Cardiac septum (tissue), 1 donor: ENCODE data around the gene NCBP3. TPM values are rescaled to one million over a fixed set of nuclear protein-coding genes. Genes with fewer than 3 reads are reported as not detected.
"Not testable (repeated sequence)": the region's sequence is repeated elsewhere in the genome, so short reads cannot be mapped to it uniquely, and the experiment has no call there.

Source experiments
- DNase-seq: peaks from one replicate; pipeline ENCODE4 v3.0.0-alpha.2; 2020; ENCODE audit warnings: low spot score
- intact Hi-C: fragments of 100-400 bp; cut with DNase I; formaldehyde crosslinking; loops from one replicate; pipeline ENCODE4 v1.14.0; 2022
- total RNA-seq: library from RNA; stranded (reverse); fragmentation: NEBNext Ultra II Directional; extraction: Animal tissue kit (Norgen Biotek cat#: 25700); gene quantifications from one replicate; pipeline ENCODE4 v1.2.1, GENCODE V29; 2021
- donor health status: DM: no; HTN: no; CAD: no.

Gene NCBP3
- total RNA-seq, 1 donor from 2014 or later: 32.8 TPM

DNA sequence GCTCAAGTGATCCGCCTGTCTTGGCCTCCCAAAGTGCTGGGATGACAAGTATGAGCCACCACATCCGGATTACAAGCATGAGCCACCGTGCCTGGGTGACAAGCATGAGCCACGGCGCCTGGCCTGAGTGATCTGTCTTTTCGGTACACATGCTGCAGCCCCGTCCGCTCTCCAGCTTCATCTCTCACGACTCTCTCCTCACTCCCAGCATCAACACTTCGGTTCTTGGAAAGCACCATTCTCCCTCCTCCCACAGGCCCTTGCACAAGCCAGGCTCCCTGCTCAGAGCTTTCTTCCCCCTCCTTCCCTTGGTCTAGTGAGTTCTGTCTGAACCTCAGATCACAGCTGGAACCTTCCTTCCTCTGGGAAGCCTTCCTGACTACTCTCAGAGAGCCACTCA is 6.5 kb upstream of the NCBP3 start:
- DNase-seq: no peak
- intact Hi-C loops: no loop called here

- no peak for DNase-seq
These were observed 5.5 kb upstream of the NCBP3 start for GRCh38 chr17:3851461-3852100.

DNA sequence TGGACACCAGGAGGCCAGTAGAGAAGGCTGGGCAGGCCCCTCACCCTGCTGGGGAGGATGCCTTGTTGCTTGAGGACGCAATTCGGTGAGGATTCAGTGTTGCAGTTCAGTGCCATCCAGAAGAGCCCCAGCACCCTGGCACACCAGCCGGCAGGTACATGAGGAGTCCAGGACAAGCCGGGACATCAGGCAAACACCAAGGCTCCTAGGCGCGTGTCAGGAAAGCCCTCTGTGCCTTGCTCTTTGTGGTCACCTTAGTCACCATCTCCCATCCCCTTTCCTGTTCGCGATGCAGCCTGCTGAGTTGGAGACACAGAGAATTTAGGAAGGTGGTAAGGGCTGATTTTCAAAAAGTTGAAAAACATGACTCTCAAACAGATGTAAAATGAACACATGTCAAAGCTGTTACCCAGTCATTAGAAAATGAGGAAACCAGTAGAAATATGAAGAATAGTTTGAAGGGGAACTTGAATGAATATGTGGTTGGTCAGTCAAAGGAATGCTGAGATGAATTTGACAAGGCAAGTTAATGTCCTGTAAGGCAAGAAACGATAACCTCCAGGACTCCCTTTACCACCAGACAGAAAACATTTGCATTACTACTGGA is 2.3 kb upstream of the NCBP3 start:
- DNase-seq: no peak
- intact Hi-C loops: loop anchor here (5.0 kb wide), 1 partner anchor 111 kb away; no protein-coding TSS in a partner anchor

More at GRCh38 chr17:3851461-3852100, 5.5 kb upstream of the NCBP3 start:
- intact Hi-C loops: no loop called here

- DNase-seq: no peak
- intact Hi-C loops: loop anchor here (5.0 kb wide), 1 partner anchor 110 kb away; no protein-coding TSS in a partner anchor
These were observed 1.2 kb upstream of the NCBP3 start for GRCh38 chr17:3847165-3847670.

GRCh38 chr17:3846437-3847164 is 555 bp upstream of the NCBP3 start:
- DNase-seq: no peak
- intact Hi-C loops: loop anchor here (5.0 kb wide), 1 partner anchor 109 kb away; no protein-coding TSS in a partner anchor

- no peak for DNase-seq
- intact Hi-C loops: loop anchor here (5.0 kb wide), 1 partner anchor 108 kb away; no protein-coding TSS in a partner anchor
These were observed 790 bp downstream of the NCBP3 start for GRCh38 chr17:3845291-3845620.

DNA sequence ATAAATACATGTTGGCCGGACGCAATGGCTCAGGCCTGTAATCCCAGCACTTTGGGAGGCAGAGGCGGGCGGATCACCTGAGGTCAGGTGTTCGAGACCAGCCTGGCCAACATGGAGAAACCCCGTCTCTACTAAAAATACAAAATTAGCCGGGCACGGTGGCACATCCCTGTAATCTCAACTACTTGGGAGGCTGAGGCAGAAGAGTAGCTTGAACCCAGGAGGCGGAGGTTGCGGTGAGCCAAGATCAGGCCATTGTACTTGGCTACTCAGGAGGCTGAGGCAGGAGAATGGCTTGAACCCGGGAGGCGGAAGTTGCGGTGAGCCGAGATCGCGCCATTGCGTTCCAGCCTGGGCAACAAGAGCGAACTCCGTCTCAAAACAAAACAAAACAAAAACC is 1.5 kb downstream of the NCBP3 start:
- intact Hi-C loops, DNase-seq: not testable (repeated sequence)

DNA sequence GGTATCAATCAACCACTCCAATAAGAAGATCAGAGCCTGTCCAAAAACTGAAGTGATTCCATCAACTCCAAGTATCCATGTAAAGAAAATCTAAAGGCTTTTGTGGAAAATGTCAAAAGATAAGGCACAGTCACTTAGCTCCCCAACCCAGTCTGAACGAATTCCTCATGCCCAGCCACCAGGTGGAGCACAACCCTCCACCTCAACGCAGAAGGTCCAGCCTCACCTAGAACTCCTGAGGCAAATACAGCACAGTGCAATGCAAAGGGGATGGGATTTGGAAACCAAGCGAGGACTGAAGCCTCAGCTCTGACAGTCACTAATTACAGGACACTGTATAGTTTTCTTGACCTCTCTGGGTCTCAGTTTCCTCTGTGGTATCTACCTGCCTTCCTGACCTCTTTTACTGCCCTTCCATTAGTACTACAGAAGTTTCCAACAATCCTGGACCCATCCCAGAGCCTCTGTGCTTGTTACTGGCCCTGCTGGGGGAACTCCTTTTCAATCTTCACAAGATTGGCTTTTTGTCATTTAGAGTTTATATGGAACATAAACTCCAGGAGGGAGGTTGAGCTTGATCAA is 2.0 kb downstream of the NCBP3 start:
- intact Hi-C loops: no loop called here
- no peak for DNase-seq

DNA sequence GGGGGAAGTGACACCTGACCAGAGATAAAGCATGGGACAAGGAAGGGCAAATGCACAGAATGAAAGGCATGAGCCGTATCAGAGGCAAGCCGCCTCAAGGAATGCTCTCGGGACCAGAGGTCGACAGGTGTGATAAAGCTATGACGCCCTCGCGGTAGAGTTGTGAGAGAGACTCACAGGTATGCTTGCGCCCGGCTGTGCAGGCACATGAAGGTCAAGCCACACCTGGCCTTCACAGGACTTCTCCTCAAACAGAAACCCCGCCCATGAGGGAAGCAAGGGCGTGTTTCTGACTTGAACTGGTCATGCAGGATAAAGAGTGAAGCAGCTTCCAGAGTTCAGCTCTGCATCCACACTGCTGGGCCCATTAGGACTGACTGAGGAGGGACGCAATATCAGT is 7.8 kb downstream of the NCBP3 start:
- no peak for DNase-seq
- intact Hi-C loops: no loop called here

- no peak for DNase-seq
- intact Hi-C loops: no loop called here
These were observed 9.5 kb downstream of the NCBP3 start for GRCh38 chr17:3836551-3836950.

- DNase-seq: no peak
- intact Hi-C loops: no loop called here
These were observed 10.4 kb downstream of the NCBP3 start for GRCh38 chr17:3835410-3836229.

GRCh38 chr17:3834811-3835210 is 11.2 kb downstream of the NCBP3 start:
- DNase-seq: no peak
- intact Hi-C loops: no loop called here

DNA sequence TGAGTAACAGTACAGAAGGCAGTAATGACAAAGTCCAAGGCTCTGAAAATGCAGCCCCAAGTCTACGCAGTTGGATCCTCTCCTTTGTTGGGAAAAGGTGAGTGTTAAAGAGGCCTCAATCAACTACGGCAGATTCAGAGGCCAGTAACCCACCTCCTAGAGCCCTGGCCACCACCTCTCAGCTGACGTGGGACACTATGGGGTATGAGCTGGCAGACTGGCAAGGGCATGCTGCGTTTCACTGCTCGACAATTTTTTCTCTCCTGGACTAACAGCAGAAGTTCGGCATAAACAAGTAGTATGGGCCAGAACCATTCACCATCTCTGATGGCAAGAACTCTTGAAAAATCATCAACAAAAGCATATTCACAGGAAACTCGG is 17.2 kb downstream of the NCBP3 start:
- intact Hi-C loops: no loop called here
- DNase-seq: no peak

DNA sequence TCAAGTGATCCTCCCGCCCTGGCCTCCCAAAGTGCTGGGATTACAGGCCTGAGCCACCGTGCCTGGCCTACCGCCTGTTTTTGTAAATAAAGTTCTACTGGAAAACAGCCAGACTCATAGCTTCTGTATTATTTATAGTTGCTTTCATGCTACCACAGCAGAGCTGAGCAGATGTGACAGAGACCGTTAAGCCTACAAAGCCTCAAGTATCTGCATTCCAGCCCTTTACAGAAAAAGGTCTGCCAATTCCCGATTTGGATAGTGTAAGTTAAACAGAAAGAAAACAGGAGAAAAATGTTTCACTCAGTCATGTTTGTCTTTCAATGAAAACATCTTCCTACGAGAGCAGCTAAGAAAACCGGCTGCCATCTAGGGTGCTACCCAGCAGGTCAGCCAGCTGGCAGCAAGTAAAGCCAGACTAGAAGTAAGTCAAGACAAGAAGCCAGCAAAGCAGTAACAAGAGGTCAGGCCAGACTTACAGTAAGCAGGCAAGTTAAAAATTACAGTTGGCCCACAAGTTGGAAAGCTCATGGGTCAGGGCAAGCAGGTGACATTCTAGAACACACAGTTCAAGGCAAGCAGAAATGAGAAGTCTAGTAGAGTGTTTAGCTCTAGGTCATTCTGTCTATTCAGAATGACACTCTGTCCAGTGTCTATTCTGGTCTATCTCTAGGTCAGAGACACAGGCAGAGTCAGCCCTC is 17.7 kb downstream of the NCBP3 start:
- DNase-seq: no peak
- intact Hi-C loops: no loop called here

DNA sequence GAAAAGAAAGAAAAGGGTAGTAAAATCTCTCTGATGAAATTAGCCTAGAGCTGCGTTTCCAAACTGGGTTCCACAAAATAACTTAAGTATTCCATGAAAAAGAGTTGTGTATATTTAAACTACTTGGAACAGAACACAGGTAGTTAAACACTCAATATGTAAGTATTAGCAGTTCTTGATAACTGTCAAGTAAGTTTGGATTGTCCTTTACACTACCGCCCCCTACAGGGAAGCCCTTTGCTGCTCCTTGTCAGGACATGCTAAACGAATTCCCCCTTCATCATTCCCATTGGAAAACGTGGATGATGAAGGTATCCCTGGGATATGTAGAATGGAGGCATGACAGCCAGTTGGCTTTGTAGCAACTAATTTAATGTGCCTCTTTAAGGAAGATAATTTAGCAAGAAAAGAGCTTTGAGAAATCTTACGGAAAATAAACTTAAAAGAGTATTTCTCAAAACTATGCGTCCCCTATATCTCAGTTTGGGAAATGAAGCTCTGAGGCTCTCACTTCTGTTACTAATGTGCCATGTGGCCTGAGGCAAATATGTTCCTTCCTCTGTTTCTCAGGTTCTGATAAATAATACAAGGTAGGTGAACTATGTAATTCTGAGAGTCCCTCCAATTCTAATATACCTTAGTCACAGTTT is 18.8 kb downstream of the NCBP3 start:
- no peak for DNase-seq
- intact Hi-C loops: no loop called here

DNA sequence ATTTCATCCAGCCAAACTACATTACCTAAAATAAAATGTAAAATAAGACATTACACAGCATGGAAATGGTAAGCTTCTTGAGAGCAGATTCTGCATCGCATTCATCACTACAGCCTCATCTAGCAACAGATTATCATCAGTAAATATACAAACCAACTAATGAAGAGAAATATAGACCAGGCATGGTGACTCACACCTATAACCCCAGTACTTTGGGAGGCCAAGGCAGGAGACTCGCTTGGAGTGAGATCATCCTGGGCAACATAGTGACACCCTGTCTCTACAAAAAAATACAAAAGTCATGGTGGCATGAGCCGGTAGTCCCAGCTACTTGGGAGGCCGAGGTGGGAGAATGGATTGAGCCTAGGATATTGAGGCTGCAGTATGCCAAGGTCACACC is 19.9 kb downstream of the NCBP3 start:
- intact Hi-C loops: no loop called here

GRCh38 chr17:3821101-3821500 is 24.9 kb downstream of the NCBP3 start:
- intact Hi-C loops: no loop called here
- DNase-seq: no peak

More for the DNA sequence above, 19.9 kb downstream of the NCBP3 start:
- no peak for DNase-seq

DNA sequence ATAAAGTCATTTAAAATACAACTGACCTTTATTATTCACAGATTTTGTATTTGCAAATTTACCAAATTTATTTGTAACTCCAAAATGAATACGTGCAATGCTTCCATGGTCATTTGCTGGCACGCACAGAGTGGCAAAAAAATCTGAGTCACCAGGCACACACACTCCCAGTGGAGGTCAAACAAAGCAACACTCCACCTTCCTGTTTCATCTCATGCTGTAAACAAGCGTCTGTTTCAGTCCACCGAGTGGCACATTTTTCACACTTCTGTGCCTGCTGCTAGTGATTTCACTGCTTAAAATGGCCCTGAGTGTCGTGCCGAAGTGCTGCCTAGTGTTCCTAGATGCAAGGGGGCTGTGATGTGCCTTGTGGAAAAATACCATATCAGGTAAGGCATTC is 27.3 kb downstream of the NCBP3 start:
- intact Hi-C loops: no loop called here
- no peak for DNase-seq
